MM.1S (cell line): ENCODE measurements around the gene SFMBT2.

Experiments used
- DNase-seq: peaks from one replicate; pipeline ENCODE4 v3.0.0-alpha.2; 2015
- H2AFZ ChIP-seq: fragments of 300-600 bp; sonication (generic); 2 replicates; pipeline ENCODE4 v1.6.0; 2016; ENCODE audit warnings: antibody characterized with exemption, low read length
- H3F3A ChIP-seq: fragments of 300-600 bp; sonication (generic); 2 replicates; pipeline ENCODE4 v1.6.1; 2016; ENCODE audit warnings: mild to moderate bottlenecking, antibody characterized with exemption, low read length, moderate library complexity, mixed read lengths; ENCODE audit not compliant: insufficient read depth
- H3K27ac ChIP-seq: fragments of 300-600 bp; sonication (generic); 2 replicates; pipeline ENCODE4 v1.5.1; 2016; ENCODE audit warnings: mild to moderate bottlenecking, low read length
- H3K27me3 ChIP-seq: fragments of 300-600 bp; sonication (generic); replicated peaks from 2 replicates; pipeline ENCODE4 v1.6.0; 2016; ENCODE audit warnings: low read length; ENCODE audit not compliant: insufficient read depth
- H3K36me3 ChIP-seq: fragments of 300-600 bp; sonication (generic); replicated peaks from 2 replicates; pipeline ENCODE4 v1.6.1; 2016; ENCODE audit warnings: mild to moderate bottlenecking, low read length, mixed read lengths; ENCODE audit not compliant: insufficient read depth
- H3K4me1 ChIP-seq: fragments of 300-600 bp; sonication (generic); 2 replicates; pipeline ENCODE4 v1.6.1; 2016; ENCODE audit warnings: low read length, mixed read lengths
- H3K4me2 ChIP-seq: fragments of 300-600 bp; sonication (generic); 2 replicates; pipeline ENCODE4 v1.6.0; 2016; ENCODE audit warnings: low read depth, low read length
- H3K4me3 ChIP-seq: fragments of 300-600 bp; sonication (generic); 2 replicates; pipeline ENCODE4 v1.5.1; 2016; ENCODE audit warnings: low read length, mixed read lengths
- H3K79me2 ChIP-seq: fragments of 300-600 bp; sonication (generic); 2 replicates; pipeline ENCODE4 v1.6.1; 2016; ENCODE audit warnings: mixed run types, low read length, mixed read lengths
- H3K9ac ChIP-seq: fragments of 300-600 bp; sonication (generic); 2 replicates; pipeline ENCODE4 v1.6.1; 2016; ENCODE audit warnings: low read length, mixed read lengths
- H3K9me2 ChIP-seq: fragments of 300-600 bp; sonication (generic); replicated peaks from 2 replicates; pipeline ENCODE4 v1.6.1; 2016; ENCODE audit warnings: mild to moderate bottlenecking, low read length, mixed read lengths; ENCODE audit not compliant: insufficient read depth
- H3K9me3 ChIP-seq: fragments of 300-600 bp; sonication (generic); replicated peaks from 2 replicates; pipeline ENCODE4 v1.6.1; 2016; ENCODE audit warnings: mild to moderate bottlenecking, low read length, mixed read lengths; ENCODE audit not compliant: insufficient read depth
- H4K20me1 ChIP-seq: fragments of 300-600 bp; sonication (generic); 2 replicates; pipeline ENCODE4 v1.6.1; 2016; ENCODE audit warnings: mild to moderate bottlenecking, low read length, moderate library complexity, mixed read lengths; ENCODE audit not compliant: insufficient read depth
- CTCF ChIP-seq: fragments of 300-600 bp; sonication (generic); IDR thresholded peaks from 2 replicates; pipeline ENCODE4 v1.5.1; 2016; ENCODE audit warnings: antibody characterized with exemption, low read length, mixed read lengths
- EZH2 ChIP-seq: fragments of 300-600 bp; sonication (generic); optimal IDR thresholded peaks from 2 replicates; pipeline ENCODE3; 2017; ENCODE audit warnings: low read depth, mild to moderate bottlenecking, antibody characterized with exemption, low read length, mixed read lengths
- EZH2phosphoT487 ChIP-seq: fragments of 300-600 bp; sonication (generic); IDR thresholded peaks from 2 replicates; pipeline ENCODE4 v1.6.1; 2018; ENCODE audit warnings: antibody characterized with exemption, low read length

Gene SFMBT2

GRCh38 chr10:7153750-7154149 lies 257.1 kb downstream of the SFMBT2 start:
- no peak for TF ChIP-seq CTCF
- no peak for TF ChIP-seq EZH2

GRCh38 chr10:7152982-7153381 lies 257.9 kb downstream of the SFMBT2 start:
- Histone ChIP-seq H2AFZ (no peak overlapping the region), H3K9ac (no peak overlapping the region), H3K36me3 (no peaks in the 10 kb centered on the region), H3K4me2 (no peak overlapping the region), H3K4me3 (no peak overlapping the region), H3K27me3 (no peaks in the 10 kb centered on the region), H4K20me1 (no peaks in the 10 kb centered on the region), H3K4me1 (no peaks in the 10 kb centered on the region), H3F3A (no peaks in the 10 kb centered on the region), H3K9me3 (no peaks in the 10 kb centered on the region), H3K27ac (no peak overlapping the region), H3K79me2 (no peaks in the 10 kb centered on the region), H3K9me2 (no peaks in the 10 kb centered on the region)
- no peak for DNase-seq
- TF ChIP-seq CTCF (no peak), EZH2phosphoT487 (no peak), EZH2 (no peak)

More at GRCh38 chr10:7153750-7154149, 257.1 kb downstream of the SFMBT2 start:
- Histone ChIP-seq H3K27me3 (no peaks in the 10 kb centered on the region), H3K79me2 (no peaks in the 10 kb centered on the region), H3K4me3 (no peak overlapping the region), H3K4me1 (no peaks in the 10 kb centered on the region), H3F3A (no peaks in the 10 kb centered on the region), H3K4me2 (no peak overlapping the region), H3K9me3 (no peaks in the 10 kb centered on the region), H3K36me3 (no peaks in the 10 kb centered on the region), H2AFZ (no peak overlapping the region), H3K9me2 (no peaks in the 10 kb centered on the region), H4K20me1 (no peaks in the 10 kb centered on the region), H3K27ac (no peak overlapping the region), H3K9ac (no peak overlapping the region)
- DNase-seq, result no peak

GRCh38 chr10:7152341-7152740 lies 258.5 kb downstream of the SFMBT2 start:
- DNase-seq, result no peak

More at GRCh38 chr10:7152341-7152740, 258.5 kb downstream of the SFMBT2 start:
- no peaks in the 10 kb centered on the region for H3K36me3 ChIP-seq
- H2AFZ ChIP-seq, result no peak overlapping the region
- H3K9me3 ChIP-seq, result no peaks in the 10 kb centered on the region
- H3K27ac ChIP-seq, result no peak overlapping the region
- no peaks in the 10 kb centered on the region for H3K79me2 ChIP-seq
- no peaks in the 10 kb centered on the region for H3F3A ChIP-seq
- H3K4me3 ChIP-seq, result no peak overlapping the region
- no peak overlapping the region for H3K4me2 ChIP-seq
- H4K20me1 ChIP-seq, result no peaks in the 10 kb centered on the region
- no peak overlapping the region for H3K9ac ChIP-seq
- H3K27me3 ChIP-seq, result no peaks in the 10 kb centered on the region
- no peaks in the 10 kb centered on the region for H3K9me2 ChIP-seq
- TF ChIP-seq EZH2 (no peak), EZH2phosphoT487 (no peak), CTCF (no peak)
- no peaks in the 10 kb centered on the region for H3K4me1 ChIP-seq
